HG03521 (cell line): ENCODE data around the gene CUX1.

ENCODE experiments used
- ATAC-seq: cut with Tn5 transposase; IDR thresholded peaks from one replicate; pipeline ENCODE4 v1.9.1; 2021; ENCODE audit warnings: mild to moderate bottlenecking, moderate library complexity; ENCODE audit not compliant: unreplicated experiment

CUX1 gene

GRCh38 chr7:101951757-101952156 is 134.3 kb downstream of the CUX1 start:
- no peak for ATAC-seq

- ATAC-seq: no peak
These were observed 135.2 kb downstream of the CUX1 start for GRCh38 chr7:101952355-101953247.

GRCh38 chr7:101953248-101953819 is 135.9 kb downstream of the CUX1 start:
- ATAC-seq: no peak

- no peak for ATAC-seq
These were observed 137.1 kb downstream of the CUX1 start for GRCh38 chr7:101954499-101954898.

- no peak for ATAC-seq
These were observed 138.7 kb downstream of the CUX1 start for GRCh38 chr7:101956130-101956529.

GRCh38 chr7:101957744-101958525 is 140.5 kb downstream of the CUX1 start:
- no peak for ATAC-seq

GRCh38 chr7:101959342-101959741 is 141.9 kb downstream of the CUX1 start:
- ATAC-seq: no peak

GRCh38 chr7:101959829-101960228 is 142.4 kb downstream of the CUX1 start:
- ATAC-seq: no peak

GRCh38 chr7:101960323-101960722 is 142.9 kb downstream of the CUX1 start:
- no peak for ATAC-seq

GRCh38 chr7:101960985-101961708 is 143.7 kb downstream of the CUX1 start:
- ATAC-seq: no peak

GRCh38 chr7:101961811-101962210 is 144.4 kb downstream of the CUX1 start:
- ATAC-seq: no peak

- no peak for ATAC-seq
These were observed 146.3 kb downstream of the CUX1 start for GRCh38 chr7:101963693-101964092.

- ATAC-seq: no peak
These were observed 147.4 kb downstream of the CUX1 start for GRCh38 chr7:101964680-101965452.

- ATAC-seq: no peak
These were observed 151.5 kb downstream of the CUX1 start for GRCh38 chr7:101968720-101969466.

GRCh38 chr7:101969997-101970585 is 152.7 kb downstream of the CUX1 start:
- no peak for ATAC-seq

- ATAC-seq: no peak
These were observed 153.4 kb downstream of the CUX1 start for GRCh38 chr7:101970801-101971200.

GRCh38 chr7:101971457-101971856 is 154.0 kb downstream of the CUX1 start:
- ATAC-seq: no peak

GRCh38 chr7:101972627-101973026 is 155.2 kb downstream of the CUX1 start:
- ATAC-seq: no peak

- no peak for ATAC-seq
These were observed 155.7 kb downstream of the CUX1 start for GRCh38 chr7:101973130-101973529.
